Measurements from ENCODE around the gene IL9R.
"Not testable (repeated sequence)": the region's sequence is repeated elsewhere in the genome, so short reads cannot be mapped to it uniquely, and the experiment has no call there.

Gene IL9R

GRCh38 chrX:156028653-156029237, 31.2 kb downstream of the IL9R start:
- H3K27ac ChIP-seq; DNase-seq (ENCODE audit: low read depth, low spot score): not testable (repeated sequence)

- H3K27ac ChIP-seq; DNase-seq (ENCODE audit: low read depth, low spot score): not testable (repeated sequence)
Measured at GRCh38 chrX:156029296-156029695, 31.8 kb downstream of the IL9R start.

GRCh38 chrX:156029707-156030442, 32.4 kb downstream of the IL9R start:
- not testable (repeated sequence) for DNase-seq (ENCODE audit: low read depth, low spot score); H3K27ac ChIP-seq

GRCh38 chrX:156030474-156030873, 33.0 kb downstream of the IL9R start:
- DNase-seq (ENCODE audit: low read depth, low spot score); H3K27ac ChIP-seq: not testable (repeated sequence)
